Esophagus (tissue), 2 donors: ENCODE data around the gene GOLGA6D. TPM values are rescaled to one million over a fixed set of nuclear protein-coding genes. Genes with fewer than 3 reads are reported as not detected.
"Not testable (repeated sequence)": the region's sequence is repeated elsewhere in the genome, so short reads cannot be mapped to it uniquely, and the experiment has no call there.

Source experiments
- H3K27ac ChIP-seq, 2 donors: one replicate each; pipeline ENCODE4 v1.5.1; 2013; ENCODE audit warnings: low read depth in 2 of 2, mild to moderate bottlenecking in 2 of 2, inconsistent platforms in 1 of 2, low read length in 1 of 2, moderate library complexity in 1 of 2
- H3K27me3 ChIP-seq, 2 donors: one replicate each; pipeline ENCODE4 v1.6.1; 2013; ENCODE audit warnings: low read length in 2 of 2, control low read depth in 1 of 2, mild to moderate bottlenecking in 1 of 2; ENCODE audit not compliant: insufficient read depth in 2 of 2, control insufficient read depth in 1 of 2
- H3K36me3 ChIP-seq, 2 donors: one replicate each; pipeline ENCODE4 v1.6.1; 2013; ENCODE audit warnings: low read length in 1 of 2; ENCODE audit not compliant: control insufficient read depth in 2 of 2, insufficient read depth in 2 of 2
- H3K4me1 ChIP-seq, 2 donors: one replicate each; pipeline ENCODE4 v1.6.1; 2013; ENCODE audit warnings: low read length in 1 of 2; ENCODE audit not compliant: control insufficient read depth in 2 of 2, insufficient read depth in 2 of 2
- H3K4me3 ChIP-seq, 2 donors: one replicate each; pipeline ENCODE4 v1.5.1; 2013; ENCODE audit warnings: low read length in 2 of 2, mild to moderate bottlenecking in 2 of 2, low read depth in 1 of 2, moderate library complexity in 1 of 2
- H3K9me3 ChIP-seq, 2 donors: one replicate each; pipeline ENCODE4 v1.6.1; 2013; ENCODE audit warnings: mild to moderate bottlenecking in 2 of 2, low read depth in 1 of 2, low read length in 1 of 2, moderate library complexity in 1 of 2; ENCODE audit not compliant: control insufficient read depth in 2 of 2, insufficient read depth in 1 of 2
- WGBS, 2 donors: extraction: QIAGEN DNeasy Blood & Tissue Kit; methylation state at CpG; one replicate each; pipeline ENCODE4 v1.1.7; 2013; 5-methylcytosine and 5-hydroxymethylcytosine counted together
- polyA plus RNA-seq, 2 donors: library from polyadenylated mRNA; stranded (reverse); fragments of 200-250 nt; gene quantifications; one replicate each; pipeline ENCODE4 v1.2.3, GENCODE V29; 2013
- donor health status: healthy with polysubstance abuse.
- donor health status: Bipolar disorder and iron deficiency.

Gene GOLGA6D, protein sequence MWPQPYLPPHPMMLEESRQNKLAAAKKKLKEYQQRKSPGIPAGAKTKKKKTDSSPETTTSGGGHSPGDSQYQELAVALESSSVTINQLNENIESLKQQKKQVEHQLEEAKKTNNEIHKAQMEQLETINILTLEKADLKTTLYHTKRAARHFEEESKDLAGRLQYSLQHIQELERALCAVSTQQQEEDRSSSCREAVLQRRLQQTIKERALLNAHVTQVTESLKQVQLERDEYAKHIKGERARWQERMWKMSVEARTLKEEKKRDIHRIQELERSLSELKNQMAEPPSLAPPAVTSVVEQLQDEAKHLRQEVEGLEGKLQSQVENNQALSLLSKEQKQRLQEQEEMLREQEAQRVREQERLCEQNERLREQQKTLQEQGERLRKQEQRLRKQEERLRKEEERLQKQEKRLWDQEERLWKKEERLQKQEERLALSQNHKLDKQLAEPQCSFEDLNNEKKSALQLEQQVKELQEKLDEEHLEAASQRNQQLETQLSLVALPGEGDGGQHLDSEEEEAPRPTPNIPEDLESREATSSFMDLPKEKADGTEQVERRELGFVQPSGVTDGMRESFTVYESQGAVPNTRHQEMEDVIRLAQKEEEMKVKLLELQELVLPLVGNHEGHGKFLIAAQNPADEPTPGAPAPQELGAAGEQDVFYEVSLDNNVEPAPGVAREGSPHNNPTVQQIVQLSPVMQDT
- not detected for polyA plus RNA-seq

DNA sequence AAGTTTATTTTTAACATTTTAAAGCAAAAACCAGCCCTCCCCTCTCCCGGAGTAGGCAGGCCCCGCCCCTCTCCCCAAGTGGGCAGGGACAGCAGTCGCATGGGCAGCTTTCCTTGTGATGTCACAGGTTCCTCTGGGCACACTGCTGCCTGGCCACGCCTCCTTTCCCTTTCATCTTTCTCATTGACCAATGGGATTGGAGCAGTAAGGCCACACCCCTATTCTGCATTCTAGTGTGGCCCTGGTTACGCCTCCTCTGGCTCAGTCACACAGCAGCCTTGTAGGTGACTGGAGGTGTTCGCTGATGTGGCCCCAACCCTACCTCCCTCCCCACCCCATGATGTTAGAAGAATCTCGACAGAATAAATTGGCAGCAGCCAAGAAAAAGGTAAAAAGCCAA, at the start of gene GOLGA6D:
Gene GOLGA6D (plus strand): TSS at position 264 of the 400 bp plus-strand sequence. CDS start 41 bp downstream, at position 305.
- not testable (repeated sequence) for H3K27ac ChIP-seq, H3K36me3 ChIP-seq, H3K9me3 ChIP-seq, H3K27me3 ChIP-seq, H3K4me1 ChIP-seq, H3K4me3 ChIP-seq
- 73% methylated on average over 2 of the region's 7 CpGs; no CpG with 5 or more reads in 1 of the 2 donors for WGBS, 2 donors

DNA sequence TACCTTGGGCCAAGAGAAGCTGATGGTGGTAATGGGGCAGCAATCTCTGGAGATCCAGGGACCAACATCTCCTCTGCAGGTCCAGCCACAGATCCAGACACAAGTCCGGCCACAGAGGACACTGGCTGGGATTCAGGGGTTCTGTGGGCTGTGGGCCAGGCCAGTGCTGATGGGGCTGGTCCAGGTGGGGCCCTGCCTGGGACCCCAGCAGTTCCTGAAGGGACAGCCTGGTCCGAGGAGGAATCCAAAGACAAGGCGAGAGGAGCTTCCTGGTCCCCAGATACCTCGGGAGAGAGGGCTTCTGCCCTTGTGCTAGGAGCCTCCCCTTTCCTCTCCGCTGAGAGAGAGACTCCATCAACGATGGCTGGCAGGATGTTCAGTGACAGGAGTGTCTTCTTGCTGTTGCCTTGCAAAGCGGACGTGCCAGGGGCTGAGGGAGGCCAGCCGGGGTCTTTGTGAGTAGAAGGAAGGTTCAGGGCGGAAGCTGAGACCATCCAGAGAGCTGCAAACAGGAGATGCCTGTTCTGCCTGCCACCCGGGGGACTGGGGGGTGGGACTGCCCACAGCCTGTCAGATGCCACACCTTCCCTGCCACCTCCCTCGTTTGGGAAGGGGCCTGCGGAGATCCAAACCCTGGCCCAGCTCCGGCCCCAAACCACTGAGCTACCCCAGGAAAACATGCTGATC, 49.0 kb upstream of the GOLGA6D start:
- Histone ChIP-seq H3K9me3 (peaks cover 0 to 4% of the 10 kb centered on the region in 2 donors), H3K4me3 (no peak overlapping the region), H3K27me3 (no peaks in the 10 kb centered on the region), H3K36me3 (no peaks in the 10 kb centered on the region), H3K27ac (no peak overlapping the region), H3K4me1 (no peaks in the 10 kb centered on the region)
- 61 to 65% methylated on average over 14 of the region's 14 CpGs for WGBS, 2 donors

DNA sequence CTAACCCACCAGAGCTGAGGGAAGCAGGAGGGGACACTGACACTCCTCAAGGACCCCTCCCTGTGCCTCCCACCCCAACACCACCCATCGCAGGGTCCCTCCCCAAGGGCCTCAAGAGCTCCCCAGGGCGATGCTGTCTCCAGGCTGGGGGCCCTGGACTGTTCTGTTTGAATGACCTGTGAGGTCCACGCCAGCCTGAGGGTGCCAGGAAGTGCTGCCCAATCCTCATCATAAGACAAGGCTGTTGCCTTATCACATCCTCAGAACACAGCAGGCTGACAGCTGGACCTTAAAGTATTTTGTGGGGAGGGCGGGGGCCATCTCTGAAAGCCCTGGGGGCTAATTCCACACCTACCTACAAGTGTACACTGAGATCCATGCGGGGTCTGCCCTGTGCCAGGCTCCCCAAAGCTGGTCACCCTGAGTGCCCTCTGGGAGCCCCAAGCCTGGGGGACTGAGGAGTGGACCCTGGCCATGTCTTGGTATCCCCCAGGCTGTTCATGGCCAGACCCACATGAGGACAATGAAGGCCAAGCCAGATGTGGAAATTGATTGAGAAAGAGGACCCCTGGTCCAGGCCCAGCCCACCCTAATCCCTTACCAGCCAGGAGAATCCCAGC, 48.3 kb upstream of the GOLGA6D start:
- no peaks in the 10 kb centered on the region for H3K36me3 ChIP-seq
- no peak overlapping the region for H3K27ac ChIP-seq
- no peaks in the 10 kb centered on the region for H3K4me1 ChIP-seq
- no peaks in the 10 kb centered on the region for H3K27me3 ChIP-seq
- WGBS, 2 donors = 77 to 84% methylated on average over 5 of the region's 5 CpGs
- H3K4me3 ChIP-seq = no peak overlapping the region
- H3K9me3 ChIP-seq = peaks cover 0 to 4% of the 10 kb centered on the region in 2 donors

DNA sequence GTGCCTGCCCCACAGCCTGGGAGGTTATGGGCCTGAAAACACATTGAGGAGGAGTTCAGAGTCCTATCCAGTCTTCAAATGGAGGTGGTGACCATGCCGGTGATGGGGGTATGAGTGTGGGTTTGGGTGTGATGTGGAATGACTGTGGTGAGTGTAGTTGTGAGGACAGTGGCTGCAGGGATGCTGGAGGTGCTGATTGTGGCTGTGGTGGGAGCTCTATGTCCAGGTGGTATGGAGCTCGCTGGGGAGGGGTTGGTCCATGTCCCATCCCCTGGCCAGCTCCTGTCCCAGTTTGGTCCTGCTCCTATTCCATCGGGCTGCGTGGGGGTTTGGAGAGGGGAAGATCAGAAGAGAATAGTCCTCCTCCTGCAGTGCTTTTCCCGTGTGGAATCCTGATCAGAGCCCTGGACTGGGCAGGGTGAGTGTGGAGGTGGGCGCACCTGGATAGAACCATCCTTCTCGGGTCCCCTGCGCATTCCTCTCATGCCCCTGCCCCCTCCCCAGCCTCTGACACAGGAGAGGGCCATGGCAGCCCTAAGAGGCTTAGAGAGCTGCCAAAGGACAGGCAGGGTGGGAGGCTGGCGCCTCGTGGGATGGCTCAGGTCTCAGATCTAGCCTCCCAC, 47.5 kb upstream of the GOLGA6D start:
- no peak overlapping the region for H3K4me3 ChIP-seq
- no peaks in the 10 kb centered on the region for H3K27me3 ChIP-seq
- WGBS, 2 donors = 82 to 87% methylated on average over 10 of the region's 10 CpGs
- no peak overlapping the region for H3K27ac ChIP-seq
- H3K4me1 ChIP-seq = no peaks in the 10 kb centered on the region
- H3K36me3 ChIP-seq = no peaks in the 10 kb centered on the region
- peaks cover 0 to 4% of the 10 kb centered on the region in 2 donors for H3K9me3 ChIP-seq

DNA sequence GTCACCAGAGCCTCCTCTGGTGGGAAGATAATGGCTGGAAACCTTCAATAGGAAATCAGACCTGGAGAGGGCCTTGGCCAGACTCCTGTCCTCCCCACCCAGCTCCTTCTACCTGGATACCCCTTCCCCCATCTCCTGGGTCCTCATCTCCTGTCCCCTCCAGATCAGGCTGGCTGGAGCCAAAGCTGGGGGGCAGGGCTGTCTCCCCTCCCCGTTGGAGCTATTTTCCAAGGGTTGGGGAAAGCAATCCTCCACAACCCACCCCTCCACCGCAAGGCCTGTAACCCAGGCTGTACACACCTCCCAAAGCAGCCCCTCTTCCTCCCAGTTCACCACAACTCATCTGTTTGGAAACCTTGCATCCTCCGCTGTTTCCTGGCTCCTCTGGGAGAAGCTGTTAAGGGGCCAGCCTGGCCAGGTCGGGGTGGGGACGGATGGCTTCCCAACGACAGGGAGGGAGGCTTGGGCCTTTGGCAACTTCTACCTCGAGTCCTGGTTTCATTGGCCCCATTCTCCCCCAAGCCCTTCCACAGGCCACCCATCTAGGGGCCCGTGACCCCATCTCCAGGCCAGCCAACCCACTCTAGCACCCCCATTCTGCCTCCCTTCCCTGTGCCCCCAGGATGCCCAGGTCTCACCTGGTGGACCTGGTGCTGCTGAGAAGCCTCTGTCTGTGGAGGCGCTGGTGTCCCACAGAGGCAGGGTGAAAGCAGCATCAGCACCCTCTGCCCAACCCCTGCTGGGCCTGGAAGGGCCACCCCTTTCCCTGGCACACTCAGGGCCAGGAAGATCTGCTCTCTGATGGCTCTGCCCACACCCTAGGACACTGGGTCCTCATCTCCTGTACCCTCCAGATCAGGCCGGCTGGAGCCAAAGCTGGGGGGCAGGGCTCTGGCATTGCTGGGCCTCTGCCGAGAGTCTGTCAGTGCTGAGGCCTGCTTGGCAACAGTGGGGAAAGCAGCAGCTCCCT, 46.6 kb upstream of the GOLGA6D start:
- H3K9me3 ChIP-seq = peaks cover 0 to 4% of the 10 kb centered on the region in 2 donors
- H3K36me3 ChIP-seq = no peaks in the 10 kb centered on the region
- H3K27me3 ChIP-seq = no peaks in the 10 kb centered on the region
- no peak overlapping the region for H3K27ac ChIP-seq
- WGBS, 2 donors = 85 to 88% methylated on average over 11 of the region's 11 CpGs
- H3K4me1 ChIP-seq = no peaks in the 10 kb centered on the region
- H3K4me3 ChIP-seq = no peak overlapping the region

DNA sequence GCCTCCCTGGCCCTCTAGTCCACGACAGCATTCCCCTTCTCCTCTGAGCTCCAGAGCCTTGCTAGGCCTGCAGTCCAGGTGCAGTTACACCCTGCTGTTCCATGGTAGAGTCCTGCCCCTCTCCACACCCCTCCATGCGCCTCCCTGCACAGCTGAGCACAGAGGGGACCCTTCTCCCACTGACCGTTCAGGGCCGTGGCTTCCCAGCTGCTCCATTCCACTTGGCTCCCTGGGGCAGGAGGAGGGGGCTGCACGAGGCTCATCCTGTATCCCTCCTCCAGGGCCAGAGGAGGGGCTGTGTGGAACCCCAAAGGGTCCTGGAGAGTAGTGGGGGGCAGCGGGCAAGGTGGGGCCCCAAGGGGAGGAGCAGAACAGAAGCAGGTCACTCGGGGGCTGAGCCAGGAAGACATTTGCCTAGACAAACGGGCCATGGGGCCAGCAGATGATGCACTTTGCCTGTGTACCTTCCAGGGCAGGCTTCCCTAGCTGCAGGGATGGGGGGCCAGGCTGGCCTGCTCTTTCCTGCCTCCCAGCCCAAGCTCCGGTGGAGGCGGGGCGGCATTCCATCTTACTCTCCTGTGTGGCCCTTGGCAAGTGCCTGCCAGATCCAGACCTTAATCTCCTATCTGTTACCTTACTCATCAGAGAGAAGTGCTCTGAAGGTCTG, 45.2 kb upstream of the GOLGA6D start:
- Histone ChIP-seq H3K4me3 (no peak overlapping the region), H3K27ac (no peak overlapping the region), H3K4me1 (no peaks in the 10 kb centered on the region), H3K27me3 (no peaks in the 10 kb centered on the region), H3K36me3 (no peaks in the 10 kb centered on the region), H3K9me3 (peaks cover 0 to 4% of the 10 kb centered on the region in 2 donors)
- WGBS, 2 donors = 68 to 77% methylated on average over 11 of the region's 11 CpGs

DNA sequence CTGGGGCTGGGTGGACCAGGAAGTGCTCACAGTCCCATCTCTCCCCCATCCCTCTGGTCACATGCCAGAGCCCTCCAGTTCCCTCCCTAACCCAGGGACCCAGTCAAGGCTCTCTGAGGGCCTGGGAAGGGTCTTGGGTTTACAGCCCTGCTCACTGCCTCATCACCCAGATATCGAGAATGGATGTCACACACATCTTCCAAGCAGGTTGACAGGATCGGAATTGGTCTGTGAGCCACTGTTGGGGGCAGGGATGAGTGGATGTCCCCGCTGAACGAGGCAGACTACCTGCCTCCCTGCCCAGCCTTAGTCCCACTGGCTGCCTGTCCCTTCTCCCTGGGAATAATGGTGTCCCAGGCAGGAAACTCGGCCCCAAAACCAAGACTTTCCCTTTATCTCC, 44.5 kb upstream of the GOLGA6D start:
- H3K4me3 ChIP-seq = no peak overlapping the region
- no peaks in the 10 kb centered on the region for H3K4me1 ChIP-seq
- H3K36me3 ChIP-seq = no peaks in the 10 kb centered on the region
- no peak overlapping the region for H3K27ac ChIP-seq
- H3K9me3 ChIP-seq = peaks cover 0 to 4% of the 10 kb centered on the region in 2 donors
- 78 to 79% methylated on average over 5 of the region's 5 CpGs for WGBS, 2 donors
- H3K27me3 ChIP-seq = no peaks in the 10 kb centered on the region

DNA sequence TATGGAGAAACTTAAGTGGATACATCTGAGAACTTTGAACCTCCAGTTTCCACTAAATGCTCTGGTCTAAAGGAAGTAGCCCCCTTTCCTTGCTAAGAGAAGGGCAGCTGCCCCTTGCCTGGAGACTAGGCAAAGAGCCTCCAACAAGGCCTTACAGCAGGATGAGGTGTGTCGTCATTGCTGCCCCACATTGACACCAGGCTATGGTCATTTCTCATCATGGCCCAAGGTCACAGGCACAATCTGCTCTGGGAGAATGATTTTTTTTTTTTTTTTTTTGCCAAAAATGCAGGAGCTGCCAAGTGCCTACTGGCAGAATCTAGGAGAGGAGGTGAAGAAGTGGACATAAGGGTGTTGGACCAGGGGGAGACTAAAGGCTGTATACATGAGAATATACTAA, 36.9 kb upstream of the GOLGA6D start:
- not testable (repeated sequence) for H3K4me1 ChIP-seq, H3K36me3 ChIP-seq, H3K27me3 ChIP-seq, H3K9me3 ChIP-seq, H3K4me3 ChIP-seq, H3K27ac ChIP-seq
- 81 to 90% methylated on average over 1 of the region's 1 CpG for WGBS, 2 donors
